Activated CD8-positive, alpha-beta T cell treated with anti-CD3 and anti-CD28 coated beads, Interleukin-2, amount 10 ng/mL, durations not matched to agents 7 days and 5 days (primary cell): ENCODE measurements around the gene ZBED4. TPM values are rescaled to one million over a fixed set of nuclear protein-coding genes. Genes with fewer than 3 reads are reported as not detected.

Source experiments
- ATAC-seq: fragments of 150-1000 bp; cut with Tn5 transposase; one replicate; pipeline ENCODE4 v1.10.0; 2021; ENCODE audit warnings: moderate library complexity
- CTCF ChIA-PET: fragments of 350-600 bp; sonication (Branson Sonifier 250); formaldehyde crosslinking; loops from one replicate; lab custom pipeline; 2021; ENCODE audit warnings: antibody characterized with exemption; lab: Charles Lee
- POLR2A ChIA-PET: fragments of 350-600 bp; sonication (Branson Sonifier 250); formaldehyde crosslinking; loops from one replicate; lab custom pipeline; 2021; ENCODE audit warnings: antibody characterized with exemption; lab: Charles Lee
- DNase-seq: peaks from one replicate; pipeline ENCODE4 v3.0.0-alpha.2; 2020
- H3K27ac Mint-ChIP-seq: one replicate; pipeline ENCODE4 v1.8.0; 2021; ENCODE audit warnings: mild to moderate bottlenecking, mixed read lengths
- H3K27me3 Mint-ChIP-seq: one replicate; pipeline ENCODE4 v1.8.0; 2021; ENCODE audit warnings: low read depth, mixed read lengths
- H3K36me3 Mint-ChIP-seq: one replicate; pipeline ENCODE4 v1.8.0; 2021; ENCODE audit warnings: low read depth, mixed read lengths
- H3K4me1 Mint-ChIP-seq: one replicate; pipeline ENCODE4 v1.8.0; 2021; ENCODE audit warnings: low read depth, mixed read lengths
- H3K4me3 Mint-ChIP-seq: one replicate; pipeline ENCODE4 v1.8.0; 2021; ENCODE audit warnings: mild to moderate bottlenecking, mixed read lengths
- H3K9me3 Mint-ChIP-seq: one replicate; pipeline ENCODE4 v1.8.0; 2022; ENCODE audit warnings: mixed read lengths; ENCODE audit not compliant: insufficient read depth
- total RNA-seq, 2 experiments: library from RNA; stranded (reverse); gene quantifications; one replicate each; pipeline ENCODE4 v1.2.3, GENCODE V29; 2021

ZBED4 gene
- total RNA-seq, 2 experiments from 2014 or later: 19.4 to 19.6 TPM

DNA sequence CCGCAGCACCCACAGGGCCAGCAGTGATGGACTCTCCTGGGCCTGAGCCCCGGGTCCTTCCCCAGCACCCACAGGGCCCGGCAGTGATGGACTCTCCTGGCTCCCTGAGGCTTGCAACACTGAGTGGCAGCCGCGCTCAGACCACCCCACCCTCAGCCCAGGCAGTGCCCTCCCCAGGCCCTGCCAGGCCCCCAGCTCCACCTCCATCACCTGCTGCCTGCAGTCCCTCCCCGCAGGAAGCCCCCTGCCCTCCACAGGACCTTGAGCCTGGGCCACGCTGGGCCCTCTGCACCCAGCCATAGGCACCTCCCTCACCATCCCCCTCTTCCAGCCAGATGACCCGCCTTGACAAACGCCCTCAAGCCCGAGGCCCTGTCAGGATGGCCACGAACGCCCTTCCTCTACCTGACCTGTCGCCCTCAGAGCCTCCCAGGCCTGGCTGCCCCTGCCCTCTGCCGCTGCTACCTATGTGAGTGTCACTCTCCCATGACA is 53.2 kb downstream of the ZBED4 start:
- no peaks in the 10 kb centered on the region for H3K9me3 Mint-ChIP-seq
- no peaks in the 10 kb centered on the region for H3K4me1 Mint-ChIP-seq
- no peaks in the 10 kb centered on the region for H3K27me3 Mint-ChIP-seq
- no peak for DNase-seq
- no peak overlapping the region for H3K4me3 Mint-ChIP-seq
- H3K36me3 Mint-ChIP-seq: peaks cover 52% of the 10 kb centered on the region
- ATAC-seq: no peak
- CTCF ChIA-PET: interaction anchor here (1.4 to 1.6 kb wide), 2 partner anchors 20 to 124 kb away, joined by 3 read pairs; no protein-coding TSS in a partner anchor
- no peak overlapping the region for H3K27ac Mint-ChIP-seq
- POLR2A ChIA-PET: no interaction called here

DNA sequence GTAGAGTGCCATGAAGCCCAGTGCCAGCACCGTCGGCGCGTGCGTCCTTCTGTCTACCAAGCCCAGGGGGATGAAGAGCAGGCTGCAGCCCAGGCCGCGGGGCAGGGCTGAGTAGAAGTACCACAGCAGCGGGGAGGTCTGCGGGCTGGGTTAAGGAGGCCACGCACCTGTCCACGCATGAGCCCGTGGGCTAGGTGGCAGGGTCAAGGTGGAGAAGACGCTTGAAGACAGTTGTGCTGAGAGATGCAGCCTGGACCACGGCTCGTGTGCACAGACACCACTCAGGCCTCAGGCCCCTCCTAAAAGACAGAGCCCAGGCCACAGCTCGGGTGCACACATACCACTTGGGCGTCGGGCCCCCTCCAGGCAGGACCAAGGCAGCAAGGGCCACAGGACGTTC is 54.2 kb downstream of the ZBED4 start:
- Mint-ChIP-seq H3K4me1 (no peaks in the 10 kb centered on the region), H3K27ac (no peak overlapping the region), H3K9me3 (no peaks in the 10 kb centered on the region), H3K36me3 (peaks cover 47% of the 10 kb centered on the region), H3K27me3 (no peaks in the 10 kb centered on the region), H3K4me3 (no peak overlapping the region)
- ChIA-PET POLR2A (no interaction called here), CTCF (no interaction called here)
- DNase-seq: no peak
- no peak for ATAC-seq

DNA sequence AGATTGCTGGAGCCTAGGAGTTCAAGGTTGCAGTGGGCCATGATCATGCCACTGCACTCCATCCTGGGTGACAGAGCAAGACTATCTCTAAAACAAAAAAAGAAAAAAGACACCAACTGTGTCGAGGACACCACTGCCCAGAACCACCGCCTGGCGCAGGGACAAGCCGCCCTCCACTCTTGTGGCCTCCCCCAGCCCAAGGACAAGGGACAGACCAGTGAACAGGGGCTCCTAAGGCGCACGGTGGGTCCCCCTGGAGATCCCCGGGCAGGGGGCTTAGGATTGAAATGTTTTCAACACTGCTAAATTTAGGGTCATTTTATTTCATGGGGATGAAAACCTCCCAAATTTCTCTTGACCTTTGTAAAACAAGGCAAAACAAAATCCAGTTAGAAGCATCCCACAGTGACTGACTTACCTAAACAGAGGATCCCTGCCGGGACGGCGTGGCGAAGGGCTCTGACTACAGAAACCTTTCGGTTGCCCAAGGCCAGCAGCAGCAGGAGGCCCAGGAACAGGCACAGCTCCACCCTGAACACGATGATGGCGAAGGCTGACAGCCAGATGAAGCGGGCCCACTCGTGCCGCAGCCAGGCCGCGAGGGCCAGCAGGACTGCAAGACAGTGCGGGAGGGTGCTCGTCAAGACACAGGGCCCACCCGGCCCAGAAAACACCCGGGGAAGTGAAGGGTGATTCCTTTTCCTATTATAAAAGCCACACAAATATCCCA is 56.0 kb downstream of the ZBED4 start:
- ChIA-PET POLR2A (no interaction called here), CTCF (no interaction called here)
- no peak overlapping the region for H3K4me3 Mint-ChIP-seq
- peaks cover 38% of the 10 kb centered on the region for H3K36me3 Mint-ChIP-seq
- H3K27me3 Mint-ChIP-seq: no peaks in the 10 kb centered on the region
- no peak for ATAC-seq
- H3K9me3 Mint-ChIP-seq: no peaks in the 10 kb centered on the region
- H3K4me1 Mint-ChIP-seq: no peaks in the 10 kb centered on the region
- no peak for DNase-seq
- H3K27ac Mint-ChIP-seq: no peak overlapping the region

DNA sequence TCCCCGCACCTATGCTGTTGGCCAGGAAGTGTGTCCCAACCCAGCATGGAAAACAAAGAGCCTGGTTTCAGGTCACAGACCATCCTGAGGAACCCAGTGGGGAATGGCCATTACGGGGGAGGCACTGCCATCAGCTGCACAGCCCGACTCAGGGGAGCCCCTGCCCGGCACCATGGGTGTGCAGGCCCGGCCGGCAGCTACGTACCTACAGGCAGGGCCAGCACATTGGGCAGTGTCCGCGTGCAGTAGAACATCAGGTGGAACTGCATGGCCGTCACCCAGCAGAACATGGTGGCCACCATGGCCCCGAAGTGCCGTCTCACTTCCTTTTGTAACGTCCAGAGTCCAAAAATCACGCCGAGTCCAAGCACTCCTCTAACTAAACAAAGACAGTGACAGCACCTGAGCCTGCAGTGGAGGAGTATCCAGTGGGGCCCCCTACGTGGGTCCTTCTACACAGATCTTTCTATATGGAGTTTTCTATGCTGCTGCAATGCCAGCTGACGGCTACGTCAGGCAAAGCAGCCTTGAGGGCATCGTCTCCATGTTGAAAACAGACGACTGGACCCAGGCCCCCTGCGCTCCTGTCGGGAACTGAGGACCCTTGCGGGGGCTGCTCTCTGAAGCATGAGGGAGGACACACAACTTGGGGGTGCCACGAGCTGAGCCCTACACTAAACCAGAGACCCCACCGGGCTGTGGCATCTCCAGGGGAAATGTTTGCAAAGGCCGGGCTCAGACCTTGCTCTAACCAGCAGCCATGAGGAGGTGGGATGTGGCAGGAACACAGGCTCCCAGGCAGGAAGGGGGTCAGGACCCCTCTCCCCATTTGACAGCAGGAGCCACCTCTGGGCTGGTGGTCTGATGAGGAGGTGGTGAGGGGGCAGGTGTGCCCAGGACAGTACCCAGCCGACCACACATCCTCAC is 56.8 kb downstream of the ZBED4 start:
- POLR2A ChIA-PET: no interaction called here
- no peaks in the 10 kb centered on the region for H3K4me1 Mint-ChIP-seq
- H3K4me3 Mint-ChIP-seq: no peak overlapping the region
- CTCF ChIA-PET: no interaction called here
- no peak for DNase-seq
- no peak for ATAC-seq
- H3K27me3 Mint-ChIP-seq: no peaks in the 10 kb centered on the region
- no peaks in the 10 kb centered on the region for H3K9me3 Mint-ChIP-seq
- H3K27ac Mint-ChIP-seq: no peak overlapping the region
- peaks cover 36% of the 10 kb centered on the region for H3K36me3 Mint-ChIP-seq

DNA sequence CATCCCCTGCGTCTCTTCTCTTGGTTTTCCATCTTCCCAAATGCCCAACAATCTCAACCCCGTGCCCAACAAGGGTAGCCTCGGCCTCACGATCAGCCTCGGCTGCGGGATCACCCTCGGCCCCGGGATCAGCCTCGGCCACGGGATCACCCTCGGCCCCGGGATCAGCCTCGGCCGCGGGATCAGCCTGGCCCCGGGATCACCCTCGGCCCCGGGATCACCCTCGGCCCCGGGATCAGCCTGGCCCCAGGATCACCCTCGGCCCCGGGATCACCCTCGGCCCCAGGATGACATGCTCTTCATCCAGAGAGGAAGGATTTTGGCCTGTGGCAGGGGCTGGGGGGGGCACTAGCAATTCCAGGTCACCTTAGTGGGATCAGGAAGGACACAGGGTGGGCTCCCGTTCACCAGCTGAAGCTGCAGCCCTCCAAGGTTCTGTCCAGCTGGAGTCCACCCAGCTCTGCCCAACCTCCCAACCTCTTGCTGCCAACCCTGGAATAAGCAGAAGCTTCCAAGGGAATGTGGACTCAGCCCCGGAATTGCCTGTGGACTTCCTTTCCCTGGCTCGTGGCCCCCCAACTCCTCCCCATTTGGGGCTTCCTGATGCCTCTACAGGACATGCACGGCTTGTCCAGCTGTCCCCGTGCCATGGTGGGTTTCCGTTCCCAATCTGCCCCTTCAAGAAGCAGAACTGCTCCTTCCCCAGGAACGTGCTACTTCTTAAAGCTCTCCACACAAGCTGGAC is 58.4 kb downstream of the ZBED4 start:
- DNase-seq (no peak), ATAC-seq (no peak)
- Mint-ChIP-seq H3K4me3 (no peak overlapping the region), H3K36me3 (peaks cover 33% of the 10 kb centered on the region), H3K27ac (no peak overlapping the region), H3K27me3 (no peaks in the 10 kb centered on the region), H3K9me3 (no peaks in the 10 kb centered on the region), H3K4me1 (peaks cover 9% of the 10 kb centered on the region)
- CTCF ChIA-PET: interaction anchor here (0.8 kb wide), 1 partner anchor 119 kb away, joined by 3 read pairs; no protein-coding TSS in a partner anchor
- POLR2A ChIA-PET: no interaction called here

DNA sequence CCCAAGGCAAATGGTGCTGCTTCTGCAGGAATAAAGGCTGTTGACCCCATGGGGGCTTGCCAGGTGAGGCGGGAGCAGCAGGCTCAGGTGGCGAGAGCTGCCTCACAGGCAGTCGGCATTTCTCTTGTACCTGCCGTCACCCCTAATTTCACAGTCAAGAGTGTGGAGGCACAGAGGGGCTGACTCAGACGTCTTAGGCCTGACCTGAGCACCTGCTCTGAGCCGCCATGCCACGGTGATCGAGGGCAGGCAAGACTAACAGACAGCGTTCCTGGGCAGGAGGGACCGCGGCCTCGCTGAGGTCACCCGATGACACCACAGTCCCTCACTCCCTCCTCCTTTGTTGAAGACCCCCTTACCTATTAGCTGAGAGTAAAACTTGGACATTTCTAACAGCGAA is 59.4 kb downstream of the ZBED4 start:
- Mint-ChIP-seq H3K36me3 (peaks cover 23% of the 10 kb centered on the region), H3K27me3 (no peaks in the 10 kb centered on the region), H3K9me3 (no peaks in the 10 kb centered on the region), H3K27ac (no peak overlapping the region), H3K4me1 (peaks cover 13% of the 10 kb centered on the region), H3K4me3 (no peak overlapping the region)
- ChIA-PET CTCF (interaction anchor here (0.8 kb wide), 1 partner anchor 118 kb away, joined by 3 read pairs; no protein-coding TSS in a partner anchor), POLR2A (no interaction called here)
- no peak for ATAC-seq
- DNase-seq: no peak

DNA sequence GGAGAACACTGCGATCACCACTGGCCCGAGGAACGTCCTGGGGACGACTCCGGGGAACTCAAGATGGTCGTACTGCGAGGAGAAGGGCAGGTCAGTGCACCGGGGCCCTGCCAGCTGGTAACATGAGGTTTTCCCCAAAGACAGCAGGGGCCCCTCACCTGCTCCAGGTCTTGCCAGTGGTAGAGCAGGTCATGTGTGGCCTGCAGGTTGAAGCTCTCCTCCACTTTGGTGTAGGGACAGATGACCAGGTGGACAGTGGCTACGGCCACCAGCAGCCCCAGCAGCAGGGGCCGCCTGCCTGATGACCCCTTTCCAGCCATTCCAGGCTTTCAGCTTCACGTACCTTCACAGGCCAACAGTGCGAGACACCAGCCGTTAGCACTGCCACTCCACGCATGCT is 59.8 kb downstream of the ZBED4 start:
- H3K36me3 Mint-ChIP-seq: peaks cover 22% of the 10 kb centered on the region
- H3K27me3 Mint-ChIP-seq: no peaks in the 10 kb centered on the region
- POLR2A ChIA-PET: no interaction called here
- CTCF ChIA-PET: no interaction called here
- ATAC-seq: no peak
- H3K27ac Mint-ChIP-seq: no peak overlapping the region
- peaks cover 13% of the 10 kb centered on the region for H3K4me1 Mint-ChIP-seq
- DNase-seq: no peak
- H3K4me3 Mint-ChIP-seq: no peak overlapping the region
- H3K9me3 Mint-ChIP-seq: no peaks in the 10 kb centered on the region

DNA sequence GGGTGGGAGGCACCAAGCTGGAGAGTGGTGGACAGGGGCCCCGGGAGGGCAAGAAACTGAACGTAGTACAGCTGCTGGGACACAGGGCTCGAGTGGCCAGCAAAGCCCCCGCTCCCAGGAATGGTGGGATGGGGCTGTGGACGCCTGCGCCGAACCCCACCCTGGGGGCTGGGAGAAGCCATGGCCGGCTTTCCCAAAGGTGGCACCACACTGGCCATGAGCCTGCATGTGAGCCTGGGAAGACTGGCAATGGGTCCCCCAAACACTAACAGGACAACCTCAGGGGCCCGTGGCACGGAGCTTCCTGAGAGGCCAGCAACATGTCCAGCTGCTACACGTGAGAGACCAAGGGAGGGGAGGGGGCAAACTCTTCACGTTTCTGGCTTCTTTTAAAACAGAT is 60.6 kb downstream of the ZBED4 start:
- DNase-seq (no peak), ATAC-seq (no peak)
- no peak overlapping the region for H3K27ac Mint-ChIP-seq
- peaks cover 18% of the 10 kb centered on the region for H3K36me3 Mint-ChIP-seq
- ChIA-PET CTCF (interaction anchor here (1.3 kb wide), 1 partner anchor 147 kb away, joined by 4 read pairs; no protein-coding TSS in a partner anchor), POLR2A (no interaction called here)
- H3K4me3 Mint-ChIP-seq: no peak overlapping the region
- H3K9me3 Mint-ChIP-seq: no peaks in the 10 kb centered on the region
- peaks cover 13% of the 10 kb centered on the region for H3K4me1 Mint-ChIP-seq
- no peaks in the 10 kb centered on the region for H3K27me3 Mint-ChIP-seq

DNA sequence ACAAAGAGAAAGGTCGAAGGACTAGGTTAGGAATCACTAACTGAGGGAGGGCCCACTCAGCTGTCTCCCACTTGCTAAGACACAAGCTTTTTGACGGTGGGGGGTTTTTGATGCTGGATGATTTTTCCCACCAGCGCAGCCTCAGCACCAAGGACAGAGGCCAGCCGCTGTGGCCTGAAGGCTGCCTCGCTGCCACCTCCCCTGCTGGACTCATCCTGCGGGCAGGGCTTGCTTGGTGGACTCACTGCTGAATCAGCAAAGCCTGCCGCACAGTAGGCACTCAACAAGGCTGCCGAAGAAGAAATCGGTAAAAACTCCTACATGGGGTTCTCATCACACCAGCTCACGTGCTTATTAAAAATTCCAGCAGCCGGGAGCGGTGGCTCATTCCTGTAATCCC is 62.0 kb downstream of the ZBED4 start:
- Mint-ChIP-seq H3K4me1 (peaks cover 26% of the 10 kb centered on the region), H3K27ac (no peak overlapping the region), H3K4me3 (no peak overlapping the region), H3K27me3 (no peaks in the 10 kb centered on the region), H3K36me3 (peaks cover 22% of the 10 kb centered on the region), H3K9me3 (no peaks in the 10 kb centered on the region)
- POLR2A ChIA-PET: interaction anchor here (1.1 kb wide), 1 partner anchor 10 kb away, joined by 3 read pairs; no protein-coding TSS in a partner anchor
- no peak for DNase-seq
- ATAC-seq: no peak
- CTCF ChIA-PET: interaction anchor here (1.0 to 1.3 kb wide), 2 partner anchors 8 to 148 kb away, joined by 3 to 4 read pairs; no protein-coding TSS in a partner anchor

DNA sequence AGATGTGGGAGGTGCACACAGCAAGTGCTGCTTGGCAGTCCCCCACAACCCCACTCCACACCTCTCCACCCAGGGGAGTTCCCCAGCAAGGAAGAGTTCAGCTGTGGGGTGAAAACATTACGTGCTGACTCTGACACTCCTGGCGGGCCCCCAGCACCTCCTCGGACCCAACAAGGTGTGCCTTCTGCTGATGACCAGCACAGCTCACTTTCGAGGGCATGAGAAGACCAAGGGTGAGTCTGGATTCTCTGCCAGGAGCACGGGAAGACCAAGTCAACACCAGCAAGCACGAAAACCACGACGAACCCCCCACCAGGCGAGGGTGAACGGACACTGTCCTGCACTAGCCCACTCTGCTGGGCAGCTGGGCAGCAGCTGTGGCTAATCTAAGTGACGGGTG is 63.2 kb downstream of the ZBED4 start:
- Mint-ChIP-seq H3K4me1 (peaks cover 27% of the 10 kb centered on the region), H3K27ac (peak overlapping the region; percentile 85), H3K9me3 (no peaks in the 10 kb centered on the region), H3K27me3 (no peaks in the 10 kb centered on the region), H3K36me3 (peaks cover 27% of the 10 kb centered on the region), H3K4me3 (peak overlapping the region; percentile 81)
- ChIA-PET POLR2A (interaction anchor here (0.7 kb wide), 1 partner anchor 9 kb away, joined by 4 read pairs; no protein-coding TSS in a partner anchor), CTCF (interaction anchor here (0.6 to 1.0 kb wide), 2 partner anchors 114 to 125 kb away, joined by 3 read pairs; no protein-coding TSS in a partner anchor)
- ATAC-seq: no peak
- no peak for DNase-seq
